Esophagus squamous epithelium (tissue), 4 donors: ENCODE results near the gene WWOX.

ENCODE experiments used
- CTCF ChIP-seq, 6 experiments: fragments of 450-650 bp in 4 of 6; fragments of 200-600 bp in 2 of 6; sonication (generic) in 2 of 6; IDR thresholded peaks; one replicate each; pipeline ENCODE4 v1.5.1; 2016 to 2019; ENCODE audit warnings: antibody characterized with exemption in 6 of 6, mild to moderate bottlenecking in 4 of 6, moderate library complexity in 4 of 6
- POLR2A ChIP-seq, 4 donors: fragments of 450-650 bp; IDR thresholded peaks; one replicate each; pipeline ENCODE4 v1.6.1; 2017; ENCODE audit warnings: antibody characterized with exemption in 4 of 4, mild to moderate bottlenecking in 4 of 4, moderate library complexity in 3 of 4

DNA sequence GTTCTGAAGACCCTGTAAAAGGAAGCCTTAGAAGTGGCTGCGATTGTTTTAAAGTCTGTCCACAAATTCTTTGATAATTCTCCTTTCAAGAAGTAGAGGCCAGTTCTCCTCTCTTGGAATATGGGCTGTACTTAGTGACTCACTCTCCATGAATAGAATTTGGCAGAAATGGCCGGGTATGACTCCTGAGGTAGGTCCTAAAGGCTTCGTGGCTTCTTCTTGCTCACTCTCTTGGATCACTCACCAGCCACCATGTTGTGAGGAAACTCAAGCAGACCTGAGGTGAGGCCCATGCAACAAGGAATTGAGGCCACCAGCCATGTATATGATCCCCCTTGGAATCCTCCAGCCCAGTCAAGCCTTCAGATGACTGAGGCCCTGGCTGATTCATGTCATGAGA is 75.8 kb downstream of the WWOX start:
- no peak for TF ChIP-seq POLR2A (IDR thresholded peaks at IDR 0.05)
- TF ChIP-seq CTCF (IDR thresholded peaks at IDR 0.05) = no peak
